Hepatocyte (in vitro differentiated cells): ENCODE measurements around the gene PSMD8. TPM values are rescaled to one million over a fixed set of nuclear protein-coding genes. Genes with fewer than 3 reads are reported as not detected.

ENCODE experiments used
- DNase-seq: peaks from one replicate; pipeline ENCODE4 v3.0.0-alpha.2; 2016; ENCODE audit warnings: low spot score
- H2AFZ ChIP-seq: fragments of 200-600 bp; sonication (generic); 2 replicates; pipeline ENCODE4 v1.6.0; 2016; ENCODE audit warnings: antibody characterized with exemption, mild to moderate bottlenecking
- H3K27ac ChIP-seq: fragments of 200-600 bp; sonication (generic); 2 replicates; pipeline ENCODE4 v1.5.1; 2016; ENCODE audit warnings: mild to moderate bottlenecking
- H3K27me3 ChIP-seq: fragments of 200-600 bp; sonication (generic); 2 replicates; pipeline ENCODE4 v1.6.1; 2016
- H3K36me3 ChIP-seq: fragments of 200-600 bp; sonication (generic); replicated peaks from 2 replicates; pipeline ENCODE4 v1.5.1; 2016; ENCODE audit warnings: low read depth; ENCODE audit not compliant: insufficient read depth
- H3K4me1 ChIP-seq: fragments of 200-600 bp; sonication (generic); 2 replicates; pipeline ENCODE4 v1.5.1; 2016; ENCODE audit warnings: mild to moderate bottlenecking, moderate library complexity; ENCODE audit not compliant: insufficient read depth
- H3K4me2 ChIP-seq: fragments of 200-600 bp; sonication (generic); 2 replicates; pipeline ENCODE4 v1.6.0; 2016
- H3K4me3 ChIP-seq: fragments of 200-600 bp; sonication (generic); 2 replicates; pipeline ENCODE4 v1.5.1; 2016; ENCODE audit warnings: mild to moderate bottlenecking
- H3K79me2 ChIP-seq: fragments of 200-600 bp; sonication (generic); 2 replicates; pipeline ENCODE4 v1.6.0; 2017; ENCODE audit warnings: mild to moderate bottlenecking
- H3K9me2 ChIP-seq: fragments of 200-600 bp; sonication (generic); replicated peaks from 2 replicates; pipeline ENCODE4 v1.6.0; 2017; ENCODE audit warnings: mild to moderate bottlenecking; ENCODE audit not compliant: insufficient read depth
- H3K9me3 ChIP-seq: fragments of 200-600 bp; sonication (generic); 2 replicates; pipeline ENCODE4 v1.5.1; 2016; ENCODE audit warnings: low read depth, mild to moderate bottlenecking
- H4K20me1 ChIP-seq: fragments of 200-600 bp; sonication (generic); 2 replicates; pipeline ENCODE4 v1.6.0; 2016; ENCODE audit warnings: mild to moderate bottlenecking; ENCODE audit not compliant: insufficient read depth, poor library complexity, severe bottlenecking
- EZH2 ChIP-seq: fragments of 200-600 bp; sonication (generic); IDR thresholded peaks from 2 replicates; pipeline ENCODE4 v1.6.1; 2016; ENCODE audit warnings: antibody characterized with exemption, mild to moderate bottlenecking, borderline replicate concordance
- EZH2phosphoT487 ChIP-seq: fragments of 200-600 bp; sonication (generic); IDR thresholded peaks from one replicate; pipeline ENCODE4 v1.6.1; 2018; ENCODE audit warnings: antibody characterized with exemption, mild to moderate bottlenecking, low read depth, moderate library complexity; ENCODE audit not compliant: unreplicated experiment, severe bottlenecking
- WGBS: methylation state at CpG from one replicate; pipeline ENCODE4 v1.1.6; 2016; ENCODE audit warnings: low lambda C conversion rate; ENCODE audit errors: missing lambda C conversion rate; 5-methylcytosine and 5-hydroxymethylcytosine counted together
- polyA plus RNA-seq: library from polyadenylated mRNA; unstranded; fragments of >200 nt; fragmentation: Nextera tagmentation; extraction: Ambion mirVana; gene quantifications from 2 replicates; pipeline ENCODE4 v1.2.1, GENCODE V29; 2016
- total RNA-seq: library from RNA; depleted of rRNA; stranded (reverse); fragments of >200 nt; gene quantifications from 2 replicates; pipeline ENCODE4 v1.2.3, GENCODE V29; 2014
- TF ChIP-seq, protein P1 (sequence below): fragments of 200-600 bp; sonication (generic); IDR thresholded peaks from 2 replicates; pipeline ENCODE4 v1.5.1; 2016; ENCODE audit warnings: antibody characterized with exemption, mild to moderate bottlenecking; ENCODE audit not compliant: poor library complexity

The PSMD8 gene
- total and polyA plus RNA-seq, 2 experiments from 2014 or later: 250 to 278 TPM

DNA sequence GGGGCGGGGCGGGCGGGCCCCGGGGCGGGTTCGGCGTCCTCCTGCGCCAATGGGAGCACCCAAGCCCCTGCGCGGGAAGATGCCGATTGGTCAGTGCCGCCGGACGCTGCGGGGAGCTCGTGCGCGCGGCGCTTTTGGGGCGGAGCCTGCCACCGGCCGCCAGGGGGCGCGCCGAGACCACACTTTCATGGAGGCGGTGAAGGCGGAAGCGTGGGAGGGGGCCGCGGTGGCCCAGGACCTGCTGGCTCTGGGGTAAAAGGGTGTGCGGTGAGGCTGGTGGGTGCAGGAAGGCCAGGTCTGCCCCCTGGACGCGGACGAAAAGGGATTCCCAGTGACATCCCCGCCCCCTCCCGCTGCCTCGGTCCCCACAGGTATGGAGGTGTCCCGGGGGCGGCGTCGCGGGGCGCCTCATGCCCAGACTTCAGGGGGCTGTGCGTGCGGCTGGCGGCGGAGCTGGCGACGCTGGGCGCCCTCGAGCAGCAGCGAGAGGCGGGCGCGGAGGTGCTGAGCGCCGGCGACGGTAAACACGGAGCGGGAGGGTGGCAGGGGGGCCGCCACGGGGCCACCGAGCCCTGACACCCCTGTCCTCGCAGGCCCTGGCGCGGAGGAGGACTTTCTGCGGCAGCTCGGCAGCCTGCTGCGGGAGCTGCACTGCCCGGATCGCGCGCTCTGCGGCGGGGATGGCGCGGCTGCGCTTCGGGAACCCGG, 28.8 kb downstream of the PSMD8 start, which contains the start of gene FAM98C:
TSS of gene FAM98C (plus strand) at position 127 of the 708 bp plus-strand sequence. CDS start at position 188, 61 bp downstream.
- no peaks in the 10 kb centered on the region for H3K9me2 ChIP-seq
- H3K27me3 ChIP-seq: no peaks in the 10 kb centered on the region
- no peaks in the 10 kb centered on the region for H3K4me1 ChIP-seq
- H3K79me2 ChIP-seq: peaks cover 4% of the 10 kb centered on the region
- H3K36me3 ChIP-seq: no peaks in the 10 kb centered on the region
- TF ChIP-seq, protein P1, sequence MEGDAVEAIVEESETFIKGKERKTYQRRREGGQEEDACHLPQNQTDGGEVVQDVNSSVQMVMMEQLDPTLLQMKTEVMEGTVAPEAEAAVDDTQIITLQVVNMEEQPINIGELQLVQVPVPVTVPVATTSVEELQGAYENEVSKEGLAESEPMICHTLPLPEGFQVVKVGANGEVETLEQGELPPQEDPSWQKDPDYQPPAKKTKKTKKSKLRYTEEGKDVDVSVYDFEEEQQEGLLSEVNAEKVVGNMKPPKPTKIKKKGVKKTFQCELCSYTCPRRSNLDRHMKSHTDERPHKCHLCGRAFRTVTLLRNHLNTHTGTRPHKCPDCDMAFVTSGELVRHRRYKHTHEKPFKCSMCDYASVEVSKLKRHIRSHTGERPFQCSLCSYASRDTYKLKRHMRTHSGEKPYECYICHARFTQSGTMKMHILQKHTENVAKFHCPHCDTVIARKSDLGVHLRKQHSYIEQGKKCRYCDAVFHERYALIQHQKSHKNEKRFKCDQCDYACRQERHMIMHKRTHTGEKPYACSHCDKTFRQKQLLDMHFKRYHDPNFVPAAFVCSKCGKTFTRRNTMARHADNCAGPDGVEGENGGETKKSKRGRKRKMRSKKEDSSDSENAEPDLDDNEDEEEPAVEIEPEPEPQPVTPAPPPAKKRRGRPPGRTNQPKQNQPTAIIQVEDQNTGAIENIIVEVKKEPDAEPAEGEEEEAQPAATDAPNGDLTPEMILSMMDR: peak; percentile 99
- TF ChIP-seq EZH2phosphoT487 (no peak), EZH2 (no peak)
- peak; percentile 99 for DNase-seq
- no peaks in the 10 kb centered on the region for H3K9me3 ChIP-seq
- H3K4me2 ChIP-seq: peak within 1 kb of the TSS; percentile 95
- H3K4me3 ChIP-seq: peak within 1 kb of the TSS; percentile 80
- under 1% methylated on average over 56 of the region's 82 CpGs for WGBS
- H2AFZ ChIP-seq: peak within 1 kb of the TSS; percentile 92
- no peaks in the 10 kb centered on the region for H4K20me1 ChIP-seq
- H3K27ac ChIP-seq: peak within 1 kb of the TSS; percentile 83

DNA sequence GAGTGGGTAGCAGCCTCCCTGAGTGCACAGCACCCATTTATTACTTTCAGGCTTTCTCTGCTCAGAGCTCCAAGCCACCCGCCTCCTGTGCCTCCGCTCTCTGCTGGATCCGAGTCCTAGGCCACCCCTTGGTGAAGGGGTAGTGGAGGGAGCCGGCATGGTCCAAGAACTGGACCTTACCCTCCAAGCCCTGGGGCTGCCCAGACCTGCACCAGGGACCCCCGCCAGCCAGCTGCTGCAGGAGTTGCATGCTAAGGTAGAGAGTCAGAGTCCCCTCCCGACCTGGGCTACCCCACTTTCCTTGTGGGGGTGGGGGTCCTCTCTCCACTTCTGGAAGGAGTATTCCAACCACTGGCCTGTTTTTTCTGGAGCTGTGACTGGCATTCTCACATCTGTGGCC, 30.5 kb downstream of the PSMD8 start:
- Histone ChIP-seq H3K9me2 (no peaks in the 10 kb centered on the region), H3K79me2 (peaks cover 4% of the 10 kb centered on the region), H3K27ac (no peak overlapping the region), H3K4me3 (no peak overlapping the region), H3K36me3 (no peaks in the 10 kb centered on the region), H3K4me2 (no peak overlapping the region), H3K27me3 (no peaks in the 10 kb centered on the region), H2AFZ (no peak overlapping the region), H4K20me1 (no peaks in the 10 kb centered on the region), H3K9me3 (no peaks in the 10 kb centered on the region), H3K4me1 (no peaks in the 10 kb centered on the region)
- DNase-seq: no peak
- WGBS: 100% methylated on average over 5 of the region's 6 CpGs
- TF ChIP-seq, protein P1: no peak
- TF ChIP-seq EZH2 (no peak), EZH2phosphoT487 (no peak)

DNA sequence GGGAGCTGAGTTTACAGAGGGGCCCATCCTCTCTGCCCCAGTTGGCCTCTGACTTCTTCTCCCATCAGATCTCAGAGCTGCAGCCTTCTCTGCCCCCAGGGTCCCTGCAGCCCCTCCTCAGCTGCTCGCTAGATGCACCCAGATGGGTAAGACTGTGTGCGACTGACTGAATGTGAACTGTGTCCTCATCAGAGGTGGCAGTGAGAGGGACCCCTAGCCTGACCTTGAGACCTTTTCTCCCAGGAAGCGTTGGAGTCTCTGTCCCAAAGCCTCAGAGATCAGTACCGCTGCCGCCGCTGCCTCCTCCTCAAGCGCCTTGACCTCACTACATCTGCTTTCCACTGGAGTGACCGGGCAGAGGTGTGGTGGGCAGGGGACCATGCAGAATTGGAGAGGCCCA, 30.9 kb downstream of the PSMD8 start:
- no peaks in the 10 kb centered on the region for H3K27me3 ChIP-seq
- H3K4me3 ChIP-seq: no peak overlapping the region
- no peak for TF ChIP-seq EZH2
- TF ChIP-seq EZH2phosphoT487: no peak
- TF ChIP-seq, protein P1: no peak
- no peaks in the 10 kb centered on the region for H3K9me3 ChIP-seq
- H3K36me3 ChIP-seq: no peaks in the 10 kb centered on the region
- H3K9me2 ChIP-seq: no peaks in the 10 kb centered on the region
- WGBS: 97% methylated on average over 8 of the region's 8 CpGs
- no peak overlapping the region for H3K27ac ChIP-seq
- H4K20me1 ChIP-seq: no peaks in the 10 kb centered on the region
- no peak overlapping the region for H2AFZ ChIP-seq
- DNase-seq: no peak
- H3K79me2 ChIP-seq: peaks cover 4% of the 10 kb centered on the region
- H3K4me1 ChIP-seq: no peaks in the 10 kb centered on the region
- H3K4me2 ChIP-seq: no peak overlapping the region
